ENCODE results near the gene DTNA.

DNA sequence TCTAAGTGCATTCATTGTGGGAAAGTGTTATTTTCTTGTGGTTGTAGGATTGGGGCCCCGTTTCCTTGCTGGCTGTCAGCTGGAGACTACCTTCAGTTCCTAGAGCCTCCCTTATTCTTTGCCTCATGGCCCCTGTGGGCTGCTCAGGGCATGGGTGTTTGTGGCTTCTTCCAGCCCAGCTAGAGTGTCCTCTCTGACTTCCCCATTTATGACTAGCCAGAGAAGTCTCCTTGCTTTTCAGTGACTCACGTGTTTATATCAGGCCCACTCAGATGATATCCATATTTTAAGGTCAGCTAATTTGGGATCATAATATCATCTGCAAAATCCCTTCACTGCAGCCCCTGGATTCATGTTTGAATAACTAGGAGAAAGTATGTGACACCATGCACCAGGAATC is 62.8 kb downstream of the DTNA start:
- TF ChIP-seq FOXK2 (IDR thresholded peaks at IDR 0.05) (no peak), PKNOX1 (IDR thresholded peaks at IDR 0.05) (no peak), SP1 (IDR thresholded peaks at IDR 0.05) (no peak), FOXM1 (IDR thresholded peaks at IDR 0.05; ENCODE audit: borderline replicate concordance) (no peak), NFRKB (IDR thresholded peaks at IDR 0.05) (no peak), ZNF384 (IDR thresholded peaks at IDR 0.05) (no peak), HDGF (IDR thresholded peaks at IDR 0.05; ENCODE audit: borderline replicate concordance) (no peak), SUZ12 (IDR thresholded peaks at IDR 0.05) (no peak), TARDBP (IDR thresholded peaks at IDR 0.05) (no peak), BHLHE40 (IDR thresholded peaks at IDR 0.05; ENCODE audit: borderline replicate concordance) (no peak), L3MBTL2 (conservative IDR thresholded peaks at IDR 0.05) (no peak)

Data from HEK293T (cell line).